ENCODE measurements around the gene DOLPP1. TPM values are rescaled to one million over a fixed set of nuclear protein-coding genes. Genes with fewer than 3 reads are reported as not detected.
"Not testable (repeated sequence)": the region's sequence is repeated elsewhere in the genome, so short reads cannot be mapped to it uniquely, and the experiment has no call there.

Gene DOLPP1
- total RNA-seq, result 15.3 and 15.5 TPM in 2 replicates

GRCh38 chr9:129080601-129081387 lies at the start of gene DOLPP1:
Gene DOLPP1 (plus strand): TSS chr9:129081111. CDS start chr9:129081132, 21 bp downstream.
- no peaks in the 10 kb centered on the region for H3K27me3 ChIP-seq (ENCODE audit: control insufficient read depth, insufficient read depth, low read length)
- TF ChIP-seq CTCF (IDR thresholded peaks at IDR 0.05; ENCODE audit: insufficient read depth, low read length, poor library complexity, severe bottlenecking), result no peak
- H3K4me3 ChIP-seq (ENCODE audit: low read depth, low read length), result peak within 1 kb of the TSS; percentile 71
- peak; percentile 94 for DNase-seq (ENCODE audit: low read depth)
- no peaks in the 10 kb centered on the region for H3K36me3 ChIP-seq (ENCODE audit: control insufficient read depth, insufficient read depth, low read length)

GRCh38 chr9:129031514-129031913 lies 49.4 kb upstream of the DOLPP1 start:
- no peak for DNase-seq (ENCODE audit: low read depth)
- H3K27me3 ChIP-seq (ENCODE audit: control insufficient read depth, insufficient read depth, low read length), result no peaks in the 10 kb centered on the region
- TF ChIP-seq CTCF (IDR thresholded peaks at IDR 0.05; ENCODE audit: insufficient read depth, low read length, poor library complexity, severe bottlenecking), result no peak
- H3K4me3 ChIP-seq (ENCODE audit: low read depth, low read length), result no peak overlapping the region
- H3K36me3 ChIP-seq (ENCODE audit: control insufficient read depth, insufficient read depth, low read length), result no peaks in the 10 kb centered on the region

GRCh38 chr9:129032541-129033159 lies 48.3 kb upstream of the DOLPP1 start:
- no peak for TF ChIP-seq CTCF (IDR thresholded peaks at IDR 0.05; ENCODE audit: insufficient read depth, low read length, poor library complexity, severe bottlenecking)
- no peaks in the 10 kb centered on the region for H3K36me3 ChIP-seq (ENCODE audit: control insufficient read depth, insufficient read depth, low read length)
- no peak for DNase-seq (ENCODE audit: low read depth)
- no peak overlapping the region for H3K4me3 ChIP-seq (ENCODE audit: low read depth, low read length)
- H3K27me3 ChIP-seq (ENCODE audit: control insufficient read depth, insufficient read depth, low read length), result no peaks in the 10 kb centered on the region

- no peak for DNase-seq (ENCODE audit: low read depth)
- no peak overlapping the region for H3K4me3 ChIP-seq (ENCODE audit: low read depth, low read length)
- no peaks in the 10 kb centered on the region for H3K36me3 ChIP-seq (ENCODE audit: control insufficient read depth, insufficient read depth, low read length)
- H3K27me3 ChIP-seq (ENCODE audit: control insufficient read depth, insufficient read depth, low read length), result no peaks in the 10 kb centered on the region
- TF ChIP-seq CTCF (IDR thresholded peaks at IDR 0.05; ENCODE audit: insufficient read depth, low read length, poor library complexity, severe bottlenecking), result no peak
These were observed 47.7 kb upstream of the DOLPP1 start for GRCh38 chr9:129033216-129033615.

- H3K4me3 ChIP-seq (ENCODE audit: low read depth, low read length), result peak overlapping the region; percentile 25
- DNase-seq (ENCODE audit: low read depth); H3K27me3 ChIP-seq (ENCODE audit: control insufficient read depth, insufficient read depth, low read length); H3K36me3 ChIP-seq (ENCODE audit: control insufficient read depth, insufficient read depth, low read length): not testable (repeated sequence)
These were observed 45.1 kb upstream of the DOLPP1 start for GRCh38 chr9:129035838-129036237.

GRCh38 chr9:129036241-129036922 lies 44.5 kb upstream of the DOLPP1 start, which contains the start of gene MIGA2:
Gene MIGA2 (plus strand): TSS chr9:129036626. CDS start chr9:129040595, 3,969 bp downstream.
- TF ChIP-seq CTCF (IDR thresholded peaks at IDR 0.05; ENCODE audit: insufficient read depth, low read length, poor library complexity, severe bottlenecking), result no peak
- no peaks in the 10 kb centered on the region for H3K27me3 ChIP-seq (ENCODE audit: control insufficient read depth, insufficient read depth, low read length)
- DNase-seq (ENCODE audit: low read depth), result peak; percentile 97
- H3K4me3 ChIP-seq (ENCODE audit: low read depth, low read length), result peak within 1 kb of the TSS; percentile 99
- H3K36me3 ChIP-seq (ENCODE audit: control insufficient read depth, insufficient read depth, low read length), result no peaks in the 10 kb centered on the region

Measured in kidney epithelial cell (primary cell).